Activated CD4-positive, alpha-beta T cell treated with anti-CD3 and anti-CD28 coated beads for 1 hour (primary cell): ENCODE results near the gene LGR6.
"Not testable (repeated sequence)": the region's sequence is repeated elsewhere in the genome, so short reads cannot be mapped to it uniquely, and the experiment has no call there.

Source experiments
- DNase-seq: peaks from one replicate; pipeline ENCODE4 v3.0.0-alpha.2; 2020

LGR6 gene

DNA sequence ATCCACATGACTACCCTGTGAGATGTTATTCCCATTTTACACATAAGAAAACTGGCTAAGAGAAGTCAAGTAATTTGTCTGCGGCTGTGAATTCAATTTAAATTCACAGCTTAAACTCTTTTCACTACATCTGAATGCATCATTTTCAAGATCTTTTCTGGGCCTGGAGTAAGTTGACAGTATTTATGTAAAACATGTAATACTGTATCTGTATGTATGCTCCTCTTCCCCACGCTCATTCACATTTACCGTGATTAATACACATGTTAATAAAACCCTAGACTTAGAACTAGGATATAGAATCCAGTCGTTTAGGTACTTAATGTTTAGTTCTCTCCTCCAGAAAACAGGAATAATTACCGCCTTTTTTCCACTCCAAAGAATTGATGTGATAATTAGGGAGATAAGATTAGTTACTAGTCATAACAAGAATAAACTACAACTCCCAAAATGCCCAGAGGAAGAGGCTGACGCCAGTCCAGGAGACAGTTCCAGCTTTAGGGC, 154.5 kb downstream of the LGR6 start:
- no peak for DNase-seq

DNA sequence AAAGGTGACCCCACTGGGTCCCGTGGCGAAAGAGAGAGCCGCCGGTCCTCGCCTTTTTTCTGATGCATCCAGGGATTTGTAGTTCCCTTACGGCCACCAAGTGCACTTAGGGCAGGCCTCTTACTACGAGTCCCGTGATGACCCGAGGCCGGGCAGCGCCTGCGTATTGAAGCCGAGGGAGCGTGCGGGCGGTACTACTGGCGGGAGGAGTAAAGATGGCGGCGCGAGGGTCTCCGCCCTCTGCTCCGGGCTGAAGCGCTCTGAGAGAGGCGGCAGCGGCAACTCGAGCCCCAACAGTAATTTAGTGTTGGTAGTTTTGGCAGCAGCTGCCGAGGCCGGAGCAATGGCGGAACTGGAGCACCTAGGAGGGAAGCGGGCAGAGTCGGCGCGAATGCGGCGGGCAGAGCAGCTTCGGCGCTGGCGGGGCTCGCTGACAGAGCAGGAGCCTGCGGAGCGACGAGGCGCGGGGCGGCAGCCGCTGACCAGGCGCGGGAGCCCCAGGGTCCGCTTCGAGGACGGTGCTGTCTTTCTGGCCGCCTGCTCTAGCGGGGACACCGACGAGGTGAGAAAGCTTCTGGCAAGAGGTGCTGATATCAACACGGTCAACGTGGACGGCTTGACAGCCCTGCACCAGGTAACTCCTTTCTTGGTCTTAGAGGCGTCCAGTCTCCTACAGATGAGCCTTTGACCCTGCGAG, 155.1 kb downstream of the LGR6 start, which contains the start of gene PPP1R12B:
TSS of gene PPP1R12B (plus strand) at position 191 of the 697 bp plus-strand sequence. CDS start at position 344, 153 bp downstream.
- DNase-seq: peak; percentile 91

GRCh38 chr1:202349206-202349928, 155.8 kb downstream of the LGR6 start:
- no peak for DNase-seq

DNA sequence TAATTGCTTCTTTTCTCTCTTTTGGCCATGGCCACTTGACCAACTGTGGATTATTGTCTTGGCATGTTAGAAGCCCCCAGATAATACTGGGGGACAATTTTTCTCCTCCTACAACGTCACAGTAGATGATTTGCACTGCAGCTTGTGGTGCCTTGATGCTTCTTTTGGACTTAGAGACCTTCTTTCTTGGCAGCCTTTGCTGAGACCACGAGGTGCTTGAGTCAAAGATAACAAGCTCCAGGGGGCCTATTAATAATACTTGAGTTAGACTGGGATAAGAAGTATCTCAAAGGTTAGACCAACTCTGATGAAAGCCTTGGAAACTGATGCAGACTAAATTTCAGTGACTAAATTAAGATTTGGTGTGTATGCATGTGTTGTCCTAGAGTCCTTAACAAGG, 158.1 kb downstream of the LGR6 start:
- no peak for DNase-seq

- DNase-seq: not testable (repeated sequence)
Measured at GRCh38 chr1:202352583-202353197, 159.1 kb downstream of the LGR6 start.

GRCh38 chr1:202355944-202356553, 162.4 kb downstream of the LGR6 start:
- no peak for DNase-seq

DNA sequence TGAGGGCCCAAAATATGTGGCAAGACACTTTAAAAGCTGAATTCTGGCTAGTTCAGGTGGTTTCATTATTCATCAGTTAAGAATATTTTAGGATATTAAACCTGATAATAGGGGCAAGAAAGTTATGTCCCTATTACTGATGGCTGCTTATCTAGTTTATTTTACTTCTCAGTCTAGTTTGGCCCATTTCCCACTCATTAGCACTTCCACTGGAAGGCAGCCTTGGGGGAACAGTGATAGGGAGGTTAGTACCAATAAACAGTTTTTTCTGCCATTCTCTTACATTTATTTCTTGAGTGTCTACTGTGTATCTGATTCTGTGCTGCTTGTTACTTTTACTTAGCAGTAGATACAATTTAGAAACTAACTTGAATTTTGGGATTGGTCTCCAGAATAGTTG, 163.9 kb downstream of the LGR6 start:
- DNase-seq: no peak

- no peak for DNase-seq
Measured at GRCh38 chr1:202361224-202361623, 167.6 kb downstream of the LGR6 start.

DNA sequence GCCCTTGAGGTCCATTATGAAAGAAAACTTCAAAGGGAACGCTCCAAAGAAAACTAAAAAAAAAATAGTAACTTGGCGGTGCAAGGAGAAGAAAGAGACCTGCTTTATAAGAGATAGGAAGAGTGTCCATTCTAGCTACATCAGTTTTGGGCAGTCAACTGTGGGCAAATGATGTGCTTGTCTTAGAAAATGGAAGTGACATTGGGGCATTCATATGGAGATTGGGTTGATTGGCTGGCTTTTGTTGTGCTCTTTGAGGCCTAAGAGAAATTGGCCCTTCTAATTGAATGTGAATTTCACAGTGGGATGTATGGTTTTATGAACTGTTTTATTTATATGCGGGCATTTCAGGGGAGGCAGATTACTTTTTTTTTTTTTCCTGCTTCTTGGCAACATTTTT, 168.1 kb downstream of the LGR6 start:
- DNase-seq: no peak

DNA sequence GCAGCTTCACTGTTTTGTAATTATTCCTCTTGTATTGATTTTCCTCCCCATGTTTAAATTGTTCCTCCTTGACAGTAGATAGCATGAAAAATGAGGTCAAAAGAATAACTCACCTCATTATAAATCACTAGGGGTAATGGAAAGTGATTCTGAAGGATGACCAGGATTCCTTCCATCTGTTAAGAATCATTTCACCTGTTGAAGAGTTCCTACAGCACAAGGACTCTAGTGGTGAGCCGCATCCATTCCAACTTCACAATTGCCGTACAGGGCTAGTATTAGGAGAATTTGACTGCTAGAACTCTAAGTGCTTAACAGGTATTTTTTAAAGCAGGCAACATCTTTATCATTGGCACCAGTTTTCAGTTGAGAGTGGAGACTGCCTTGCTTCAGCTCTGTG, 168.6 kb downstream of the LGR6 start:
- no peak for DNase-seq

- no peak for DNase-seq
Measured at GRCh38 chr1:202365092-202365815, 171.7 kb downstream of the LGR6 start.

- DNase-seq: no peak
Measured at GRCh38 chr1:202367271-202367670, 173.7 kb downstream of the LGR6 start.
